ENCODE results near the gene RPRD2.
A peak's percentile ranks its signal among the peaks of the same experiment; 100 is the strongest.

The RPRD2 gene

DNA sequence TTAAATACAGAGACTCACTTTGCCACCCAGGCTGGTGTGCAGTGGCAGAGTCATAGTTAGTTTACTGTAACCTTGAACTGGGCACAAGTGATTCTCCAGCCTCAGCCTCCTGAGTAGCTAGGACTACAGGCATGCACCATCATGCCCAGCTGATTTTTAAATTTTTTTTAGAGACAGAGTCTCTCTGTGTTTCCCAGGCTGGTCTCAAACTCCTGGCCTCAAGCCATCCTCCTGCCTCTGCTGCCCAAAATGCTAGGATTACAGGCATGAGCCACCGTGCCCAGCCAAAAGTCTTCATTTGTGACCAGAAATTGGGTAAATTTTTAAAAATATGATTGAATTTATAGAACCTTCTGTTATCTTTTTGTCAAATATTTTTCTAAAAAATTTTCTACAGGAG, 105.3 kb downstream of the RPRD2 start:
- no peak for DNase-seq (ENCODE audit: low read depth in 2 of 2)

DNA sequence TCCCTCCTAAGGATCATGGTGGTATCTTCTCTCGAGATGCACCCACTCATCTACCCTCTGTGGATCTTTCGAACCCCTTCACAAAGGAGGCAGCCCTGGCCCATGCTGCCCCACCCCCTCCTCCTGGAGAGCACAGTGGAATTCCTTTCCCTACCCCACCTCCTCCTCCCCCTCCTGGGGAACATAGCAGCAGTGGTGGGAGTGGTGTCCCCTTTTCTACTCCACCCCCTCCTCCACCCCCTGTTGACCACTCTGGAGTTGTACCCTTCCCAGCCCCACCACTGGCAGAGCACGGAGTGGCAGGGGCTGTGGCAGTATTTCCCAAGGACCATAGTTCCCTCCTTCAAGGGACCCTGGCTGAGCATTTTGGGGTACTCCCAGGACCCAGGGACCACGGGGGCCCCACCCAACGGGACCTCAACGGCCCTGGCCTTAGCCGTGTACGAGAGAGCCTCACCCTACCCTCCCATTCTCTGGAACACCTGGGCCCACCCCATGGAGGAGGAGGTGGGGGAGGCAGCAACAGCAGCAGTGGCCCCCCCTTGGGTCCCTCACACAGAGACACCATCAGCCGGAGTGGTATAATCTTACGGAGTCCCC, 108.8 kb downstream of the RPRD2 start:
- DNase-seq (ENCODE audit: low read depth in 2 of 2), result no peak

DNA sequence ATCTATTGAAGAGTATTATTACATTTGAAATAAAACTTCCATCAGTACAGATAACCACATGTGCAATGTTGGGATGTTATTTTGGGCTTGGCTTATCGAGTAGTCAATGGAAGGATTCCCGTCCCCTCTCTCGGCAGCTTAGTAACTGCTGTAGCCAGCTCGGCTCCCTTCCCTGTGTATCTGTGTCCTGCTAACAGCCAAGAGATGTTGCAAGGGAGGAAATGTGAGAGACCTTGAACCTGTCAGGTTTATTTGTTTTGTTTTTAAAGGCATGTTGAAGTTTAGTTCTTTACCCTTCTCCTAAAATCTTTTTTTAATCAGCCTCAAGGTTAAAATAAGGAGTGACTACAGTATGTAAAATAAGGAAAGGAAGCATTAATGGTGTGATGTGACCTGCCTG, 109.7 kb downstream of the RPRD2 start:
- DNase-seq (ENCODE audit: low read depth in 2 of 2), result no peak

DNA sequence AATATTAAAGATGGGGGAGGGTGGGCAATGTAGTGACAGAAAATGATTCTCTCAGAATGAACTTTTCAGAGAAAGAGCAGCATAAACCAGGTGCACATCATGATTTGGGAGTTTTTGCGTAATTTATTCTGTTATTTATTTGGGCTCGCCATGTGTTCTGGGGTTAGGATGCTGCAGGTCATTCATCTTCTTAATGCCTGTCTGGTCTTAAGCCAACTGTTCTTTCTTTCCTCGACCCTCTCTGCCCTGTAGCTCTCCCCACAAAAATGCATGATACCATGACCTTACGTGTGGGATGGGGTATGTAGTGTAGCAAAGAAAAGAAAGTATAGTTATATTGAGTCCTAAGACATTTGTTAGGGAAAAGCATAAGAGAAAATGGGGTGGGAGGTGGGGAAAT, 110.9 kb downstream of the RPRD2 start:
- DNase-seq (ENCODE audit: low read depth in 2 of 2), result no peak

DNA sequence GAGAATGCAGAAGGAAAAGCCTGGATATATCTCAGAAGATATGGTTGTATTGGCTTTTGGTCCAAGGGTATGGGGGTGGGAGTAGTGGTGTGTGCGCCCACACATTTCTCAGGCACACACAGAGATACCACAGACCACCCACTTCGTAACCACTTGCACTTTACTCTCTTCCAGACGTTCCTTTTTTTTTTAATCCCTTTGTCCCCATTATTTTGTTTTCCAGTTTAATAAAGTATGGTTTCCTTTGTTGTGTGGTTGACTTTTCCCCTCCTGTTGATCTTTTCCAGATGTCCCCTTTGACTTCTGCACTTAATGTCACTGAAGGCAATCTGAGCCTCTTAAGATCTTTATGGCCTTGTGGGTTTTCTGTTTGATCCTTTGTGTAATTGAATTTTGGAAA, 112.8 kb downstream of the RPRD2 start:
- DNase-seq (ENCODE audit: low read depth in 2 of 2), result no peak

DNA sequence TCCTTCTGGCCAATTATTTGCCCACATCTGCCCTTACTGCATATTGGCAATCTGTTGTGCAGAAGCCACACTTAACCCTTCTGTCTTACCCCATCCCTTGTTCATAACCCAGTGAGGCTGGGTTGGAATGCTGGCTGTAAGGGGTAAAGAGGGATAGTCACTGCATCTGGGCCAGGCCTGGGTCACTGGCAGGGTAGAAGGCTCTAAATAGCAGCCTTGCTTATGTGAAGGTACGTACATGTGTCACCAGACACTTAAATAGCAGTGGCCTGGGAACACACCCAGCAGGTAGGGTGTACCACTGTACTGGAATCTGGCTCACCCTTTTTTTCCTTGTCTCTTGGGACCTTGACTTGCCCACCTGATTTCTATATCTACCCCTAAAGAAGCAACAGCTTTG, 113.4 kb downstream of the RPRD2 start:
- DNase-seq (ENCODE audit: low read depth in 2 of 2), result no peak

DNA sequence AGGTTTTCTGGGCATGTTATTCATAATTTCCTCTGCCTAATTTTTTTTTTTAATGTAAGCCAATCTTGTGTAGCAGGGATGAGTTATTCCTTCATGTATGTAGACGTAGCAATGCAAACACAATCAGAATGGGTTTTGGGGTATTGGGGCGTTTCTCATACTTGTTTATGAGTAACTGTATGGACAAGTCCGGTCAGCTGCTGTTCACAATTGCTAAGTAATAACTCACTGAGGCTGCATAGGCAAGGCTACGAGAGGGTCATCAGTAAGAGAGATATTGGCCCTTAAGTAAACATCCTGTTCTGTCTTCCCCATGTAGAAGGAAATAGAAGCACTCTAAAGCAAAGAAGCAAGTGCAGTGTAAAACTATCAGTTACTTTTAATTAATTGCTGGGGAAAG, 113.8 kb downstream of the RPRD2 start:
- DNase-seq (ENCODE audit: low read depth in 2 of 2), result no peak

DNA sequence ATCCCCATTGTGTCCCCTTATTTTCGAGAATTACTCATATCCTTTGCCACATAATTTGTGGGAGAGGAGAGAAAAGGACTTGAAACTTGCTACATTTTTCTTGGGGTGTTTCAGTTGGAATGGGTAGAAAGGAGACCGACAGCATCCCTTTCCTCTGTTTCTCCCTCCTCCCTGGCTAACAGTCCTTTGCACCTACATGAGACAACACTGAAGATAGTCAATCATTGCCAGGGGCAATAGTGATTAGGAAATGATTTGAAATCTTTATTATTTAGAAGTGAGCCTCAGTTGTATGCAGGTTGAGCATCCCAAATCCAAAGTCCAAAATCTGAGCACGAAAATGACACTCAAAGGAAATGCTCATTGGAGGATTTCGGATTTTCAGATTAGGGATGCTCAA, 115.4 kb downstream of the RPRD2 start:
- no peak for DNase-seq (ENCODE audit: low read depth in 2 of 2)

DNA sequence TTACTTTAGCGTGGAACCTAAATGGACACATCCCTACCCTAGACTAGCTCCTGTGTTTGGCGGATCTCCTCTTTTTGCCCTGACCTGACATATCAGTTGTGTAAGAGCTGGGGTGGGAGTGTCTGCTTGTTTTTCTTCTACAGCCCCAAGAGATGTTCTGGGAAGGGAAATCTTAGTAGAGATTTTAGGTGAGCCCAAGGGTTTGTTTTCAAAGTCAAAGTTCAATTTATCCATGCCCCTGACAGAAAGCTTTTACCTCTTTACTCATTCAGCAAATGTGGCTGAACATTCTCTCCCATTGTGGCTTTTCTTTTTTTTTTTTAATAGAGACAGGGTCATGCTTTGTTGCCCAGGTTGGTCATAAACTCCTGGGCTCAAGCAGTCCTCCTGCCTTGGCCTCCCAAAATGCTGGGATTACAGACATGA, 116.0 kb downstream of the RPRD2 start:
- DNase-seq (ENCODE audit: low read depth in 2 of 2), result no peak

DNA sequence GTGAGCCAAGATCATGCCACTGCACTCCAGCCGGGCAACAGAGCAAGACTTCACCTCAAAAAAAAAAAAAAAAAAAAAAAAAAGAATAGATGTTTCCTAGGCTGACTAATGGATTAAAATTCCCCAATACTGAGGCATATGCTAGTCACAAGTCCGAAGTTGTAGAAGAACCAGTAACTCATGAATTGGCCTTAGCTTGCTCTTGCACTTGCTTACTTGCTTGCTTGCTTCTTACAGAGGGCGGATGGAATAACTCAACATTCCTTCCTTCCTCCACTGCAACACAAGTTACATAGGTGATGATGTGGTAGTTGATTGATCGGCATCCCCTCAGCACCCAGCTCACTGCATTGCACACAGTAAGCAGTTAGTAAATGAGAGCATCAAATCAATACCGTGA, 120.5 kb downstream of the RPRD2 start:
- no peak for DNase-seq (ENCODE audit: low read depth in 2 of 2)

DNA sequence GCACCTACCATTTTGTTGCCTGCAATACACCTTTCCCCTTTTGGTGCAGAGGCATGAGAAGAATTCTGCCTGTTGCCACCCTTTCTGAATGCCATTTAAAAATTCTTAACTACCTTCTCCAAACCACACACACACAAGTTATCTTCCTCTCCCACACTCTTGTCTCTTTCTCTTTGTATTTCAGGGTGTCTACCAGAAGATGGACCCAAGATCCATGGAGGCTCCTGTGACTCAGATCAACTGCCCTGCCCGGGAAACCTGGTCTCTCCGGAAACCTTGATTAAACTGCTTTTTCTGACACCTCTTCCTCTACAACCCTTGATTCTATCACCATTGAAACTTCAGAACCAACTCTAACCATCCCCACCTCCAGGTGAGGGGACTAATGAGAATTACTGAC, 120.9 kb downstream of the RPRD2 start:
- no peak for DNase-seq (ENCODE audit: low read depth in 2 of 2)

DNA sequence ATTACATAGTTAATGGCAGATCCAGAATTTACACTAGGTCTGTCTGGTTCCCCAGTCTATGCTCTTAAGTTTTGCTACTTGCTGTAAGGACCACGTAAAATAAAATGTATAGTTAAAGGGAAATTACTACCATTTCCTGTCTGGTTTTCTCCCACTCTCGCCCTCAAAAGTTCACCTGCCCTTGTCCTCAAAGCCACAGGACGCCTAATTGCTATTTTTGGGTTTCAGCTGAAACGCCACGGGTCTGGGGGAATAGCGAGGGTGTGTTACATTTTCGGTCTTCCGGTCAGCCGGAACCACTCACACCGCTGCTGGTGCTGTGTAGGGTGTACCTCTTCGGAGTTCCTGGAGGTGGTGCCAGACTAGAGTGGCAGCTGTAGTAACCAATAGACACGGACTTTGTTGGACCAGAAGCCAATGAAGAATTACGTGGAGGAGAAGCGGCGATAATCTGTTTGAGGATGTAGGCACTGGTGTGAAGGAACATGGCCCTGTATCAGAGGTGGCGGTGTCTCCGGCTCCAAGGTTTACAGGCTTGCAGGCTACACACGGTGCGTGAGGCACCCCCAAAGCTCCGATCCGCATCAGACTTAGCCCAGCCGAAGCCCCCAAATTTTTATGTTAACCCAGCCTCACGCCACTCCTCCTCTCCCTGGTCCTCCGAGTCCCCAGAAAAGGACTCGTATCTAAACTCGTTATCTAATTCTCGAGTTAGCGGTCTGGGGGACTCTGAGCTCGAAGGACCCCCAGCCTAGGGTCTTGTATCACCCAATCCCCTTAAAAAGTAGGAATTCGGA, 123.2 kb downstream of the RPRD2 start, which contains the start of gene TARS2:
Gene TARS2 (plus strand): TSS at position 454 of the 797 bp plus-strand sequence. CDS start 32 bp downstream, at position 486.
- DNase-seq (ENCODE audit: low read depth in 2 of 2), result peak; percentile 90 to 95

DNA sequence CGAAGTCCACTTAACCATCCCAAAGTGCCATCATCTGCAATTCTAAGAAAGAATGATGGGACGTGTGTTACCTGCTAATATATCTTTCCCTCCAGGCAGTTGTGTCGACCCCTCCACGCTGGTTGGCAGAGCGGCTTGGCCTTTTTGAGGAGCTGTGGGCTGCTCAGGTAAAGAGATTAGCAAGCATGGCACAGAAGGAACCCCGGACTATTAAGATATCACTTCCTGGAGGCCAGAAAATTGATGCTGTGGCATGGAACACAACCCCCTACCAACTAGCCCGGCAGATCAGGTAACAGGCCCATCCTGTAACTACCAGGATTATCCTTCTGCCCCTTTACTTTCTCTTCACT, 123.8 kb downstream of the RPRD2 start:
- DNase-seq (ENCODE audit: low read depth in 2 of 2), result no peak

DNA sequence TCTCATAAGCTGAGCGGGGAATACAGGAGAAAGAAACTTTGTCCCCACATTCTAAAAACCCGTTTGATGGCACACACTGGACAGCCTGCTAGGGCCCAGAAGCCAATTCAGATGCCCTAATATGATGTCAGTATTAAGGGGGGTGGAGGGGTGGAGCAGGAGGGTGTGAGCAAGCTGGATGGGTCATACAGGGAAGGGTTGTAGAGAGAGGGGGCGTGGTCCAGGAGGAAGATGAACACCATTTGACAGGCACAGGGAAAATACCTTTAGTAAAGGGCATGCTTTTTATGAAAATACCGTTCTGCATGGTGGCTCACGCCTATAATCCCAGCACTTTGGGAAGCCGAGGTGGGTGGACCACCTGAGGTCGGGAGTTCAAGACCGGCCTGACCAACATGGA, 129.2 kb downstream of the RPRD2 start:
- DNase-seq (ENCODE audit: low read depth in 2 of 2), result no peak

DNA sequence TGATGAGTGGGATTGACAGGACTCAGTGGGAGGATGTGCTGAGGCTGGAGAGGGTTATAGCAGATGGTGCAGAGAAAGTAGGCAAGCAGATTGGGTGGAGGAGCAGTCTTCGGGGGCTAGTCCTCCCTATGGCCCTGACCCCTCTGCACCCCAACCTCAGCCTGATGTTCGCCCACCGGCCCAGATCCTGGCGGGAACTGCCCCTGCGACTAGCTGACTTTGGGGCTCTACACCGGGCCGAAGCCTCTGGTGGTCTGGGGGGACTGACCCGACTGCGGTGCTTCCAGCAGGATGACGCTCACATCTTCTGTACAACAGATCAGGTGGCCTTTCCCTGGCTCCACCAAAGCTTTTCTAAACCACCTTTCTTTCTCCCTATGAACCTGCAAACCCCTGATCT, 134.4 kb downstream of the RPRD2 start:
- DNase-seq (ENCODE audit: low read depth in 2 of 2), result no peak

DNA sequence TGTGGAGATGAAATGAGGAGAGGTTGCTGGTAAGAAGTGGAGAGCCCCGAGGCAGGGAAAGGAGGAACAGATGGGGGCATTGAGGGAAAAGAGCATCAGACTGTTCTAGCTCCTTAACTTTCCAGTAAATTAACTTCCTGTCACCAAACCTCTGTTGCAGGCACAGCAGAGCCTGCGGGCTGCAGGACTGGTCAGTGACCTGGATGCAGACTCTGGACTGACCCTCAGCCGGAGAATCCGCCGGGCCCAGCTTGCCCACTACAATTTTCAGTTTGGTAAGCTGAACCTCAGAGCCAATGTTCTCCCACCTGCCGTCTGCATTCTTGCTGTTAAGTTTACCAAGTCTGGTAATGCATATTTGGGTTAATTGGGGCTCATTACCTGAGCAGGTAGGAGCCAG, 141.5 kb downstream of the RPRD2 start:
- no peak for DNase-seq (ENCODE audit: low read depth in 2 of 2)

DNA sequence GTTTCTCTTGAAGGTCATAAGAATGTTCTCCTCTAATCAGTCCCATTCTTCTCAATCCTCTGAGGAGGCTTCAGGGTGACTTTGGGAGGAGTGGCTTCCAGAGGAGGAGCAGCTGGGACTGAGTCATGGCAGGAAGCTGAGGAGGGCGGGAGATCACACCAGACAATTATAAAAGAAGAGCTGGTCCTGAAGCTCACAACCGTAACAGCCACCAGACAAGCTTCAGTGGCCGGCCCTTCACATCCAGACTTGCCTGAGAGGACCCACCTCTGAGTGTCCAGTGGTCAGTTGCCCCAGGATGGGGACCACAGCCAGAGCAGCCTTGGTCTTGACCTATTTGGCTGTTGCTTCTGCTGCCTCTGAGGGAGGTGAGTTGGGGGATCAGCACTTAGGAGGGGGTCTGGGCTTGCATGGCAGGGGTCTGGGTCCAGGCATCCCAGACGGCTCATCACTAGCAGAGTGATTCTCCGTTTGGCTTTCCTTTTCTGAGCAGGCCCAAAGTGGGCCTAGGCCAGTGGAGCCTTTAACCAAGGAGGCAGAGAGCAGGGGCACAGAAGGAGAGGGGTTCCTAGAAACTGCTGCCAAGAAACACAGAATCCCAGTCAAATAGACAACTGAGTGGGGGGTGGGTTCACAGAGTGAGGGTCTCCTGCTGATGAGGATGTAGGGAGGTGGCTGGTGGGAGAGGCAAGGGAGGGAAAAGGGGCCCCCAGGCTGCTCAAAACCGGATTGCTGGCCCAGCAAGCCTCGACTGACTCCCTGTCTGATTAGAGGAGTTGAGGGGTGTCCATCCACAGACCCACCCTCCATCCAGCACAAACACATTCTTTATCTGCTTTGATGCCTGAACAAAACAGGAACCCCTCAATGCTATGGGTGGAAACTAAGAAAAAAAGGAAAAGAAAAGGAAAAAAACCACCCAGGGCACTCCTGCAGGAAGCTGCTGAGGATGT, 144.2 kb downstream of the RPRD2 start, which contains the start of gene ECM1:
Gene ECM1 (plus strand): TSS at position 198 of the 953 bp plus-strand sequence. CDS start 101 bp downstream, at position 299.
- no peak for DNase-seq (ENCODE audit: low read depth in 2 of 2)

DNA sequence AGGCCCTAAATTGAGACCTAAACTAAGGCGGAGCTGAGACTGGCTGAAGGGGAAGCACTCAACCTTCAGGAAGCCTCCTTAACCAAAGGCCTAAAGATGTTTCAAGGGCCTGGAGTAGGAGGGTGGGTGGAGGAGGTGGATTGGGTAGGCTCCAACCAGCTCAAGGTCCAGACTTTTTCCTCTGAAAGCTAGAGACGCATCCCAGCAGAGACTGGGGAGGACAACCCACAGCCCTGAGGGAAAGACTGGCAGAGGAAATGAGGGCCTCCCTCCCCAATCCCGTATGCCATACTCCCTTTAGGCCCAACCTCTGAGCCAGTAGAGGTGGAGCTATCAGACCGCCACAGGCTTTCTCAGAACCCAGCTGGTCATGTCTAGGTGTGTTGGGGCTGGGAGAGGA, 145.0 kb downstream of the RPRD2 start:
- no peak for DNase-seq (ENCODE audit: low read depth in 2 of 2)

DNA sequence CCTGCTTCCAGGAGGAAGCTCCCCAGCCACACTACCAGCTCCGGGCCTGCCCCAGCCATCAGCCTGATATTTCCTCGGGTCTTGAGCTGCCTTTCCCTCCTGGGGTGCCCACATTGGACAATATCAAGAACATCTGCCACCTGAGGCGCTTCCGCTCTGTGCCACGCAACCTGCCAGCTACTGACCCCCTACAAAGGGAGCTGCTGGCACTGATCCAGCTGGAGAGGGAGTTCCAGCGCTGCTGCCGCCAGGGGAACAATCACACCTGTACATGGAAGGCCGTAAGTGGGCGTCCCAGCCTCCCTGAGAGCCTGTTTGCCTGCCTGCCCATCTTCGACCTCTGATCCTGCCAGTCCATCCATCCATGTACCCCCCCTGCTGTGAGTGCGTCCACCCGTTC, 147.6 kb downstream of the RPRD2 start:
- DNase-seq (ENCODE audit: low read depth in 2 of 2), result no peak

DNA sequence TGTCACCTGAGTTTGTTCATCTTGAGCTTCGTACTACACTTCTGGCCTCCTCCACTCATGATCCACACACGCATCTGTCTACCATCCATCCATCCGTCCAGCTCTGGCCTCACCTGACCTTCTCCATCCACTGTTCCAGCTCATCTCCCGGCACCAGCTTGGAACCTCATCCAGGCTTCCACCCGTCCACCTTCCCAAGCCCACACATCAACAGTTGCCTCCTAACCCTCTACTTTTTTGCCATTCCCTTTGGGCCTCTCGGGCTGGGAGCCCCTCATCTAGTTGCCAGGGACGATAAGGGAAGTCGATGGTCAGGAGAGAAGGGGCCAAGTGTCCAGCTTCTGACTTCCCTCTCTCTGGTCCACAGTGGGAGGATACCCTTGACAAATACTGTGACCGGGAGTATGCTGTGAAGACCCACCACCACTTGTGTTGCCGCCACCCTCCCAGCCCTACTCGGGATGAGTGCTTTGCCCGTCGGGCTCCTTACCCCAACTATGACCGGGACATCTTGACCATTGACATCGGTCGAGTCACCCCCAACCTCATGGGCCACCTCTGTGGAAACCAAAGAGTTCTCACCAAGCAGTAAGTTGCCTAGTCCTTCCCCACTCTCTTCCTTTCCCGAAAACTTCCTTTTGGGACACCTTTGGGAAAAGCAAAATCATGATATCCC, 148.2 kb downstream of the RPRD2 start:
- DNase-seq (ENCODE audit: low read depth in 2 of 2), result no peak

DNA sequence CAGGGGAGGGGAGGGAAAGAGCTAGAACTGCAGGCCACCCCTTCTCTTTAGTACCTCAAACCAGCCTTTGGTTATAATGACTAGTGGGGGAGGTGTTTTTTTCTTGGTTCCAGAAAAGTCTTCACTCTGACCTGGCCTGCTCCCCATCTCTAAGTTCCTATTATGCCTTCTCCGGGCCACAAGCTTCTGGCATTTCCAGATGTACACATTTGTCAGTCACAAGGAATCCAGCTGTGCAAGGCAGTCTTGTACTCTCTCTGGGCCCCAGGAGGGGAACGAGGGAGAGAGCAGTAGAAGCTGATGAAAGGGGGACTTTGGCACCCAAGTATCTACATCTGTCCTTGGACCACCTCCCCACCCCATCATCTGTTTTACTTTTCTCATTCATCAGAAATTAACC, 148.9 kb downstream of the RPRD2 start:
- DNase-seq (ENCODE audit: low read depth in 2 of 2), result no peak

DNA sequence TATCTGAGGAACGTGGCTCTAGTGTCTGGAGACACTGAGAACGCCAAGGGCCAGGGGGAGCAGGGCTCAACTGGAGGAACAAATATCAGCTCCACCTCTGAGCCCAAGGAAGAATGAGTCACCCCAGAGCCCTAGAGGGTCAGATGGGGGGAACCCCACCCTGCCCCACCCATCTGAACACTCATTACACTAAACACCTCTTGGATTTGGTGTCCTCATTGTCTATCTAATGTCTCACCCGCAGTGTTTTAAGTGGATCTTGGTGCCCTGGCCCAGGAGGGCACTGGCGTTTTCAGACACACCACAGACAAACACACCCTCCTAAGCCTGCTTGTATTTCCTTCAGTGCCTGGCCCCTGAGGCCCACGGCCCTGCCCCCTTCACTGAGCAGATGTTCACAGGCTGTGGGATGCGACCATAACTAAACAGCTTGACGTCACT, 149.4 kb downstream of the RPRD2 start:
- no peak for DNase-seq (ENCODE audit: low read depth in 2 of 2)
